Activated CD8-positive, alpha-beta memory T cell treated with anti-CD3 and anti-CD28 coated beads, Interleukin-2, amount 50 U/mL, for 1 hour (primary cell): ENCODE data around the gene ST6GALNAC1.
"Not testable (repeated sequence)": the region's sequence is repeated elsewhere in the genome, so short reads cannot be mapped to it uniquely, and the experiment has no call there.

ENCODE experiments used
- DNase-seq: peaks from one replicate; pipeline ENCODE4 v3.0.0-alpha.2; 2020; ENCODE audit errors: extremely low read depth

ST6GALNAC1 gene

GRCh38 chr17:76612977-76613851, 30.3 kb downstream of the ST6GALNAC1 start:
- no peak for DNase-seq

- no peak for DNase-seq
Observed at GRCh38 chr17:76612465-76612864, 31.1 kb downstream of the ST6GALNAC1 start.

- DNase-seq = no peak
Observed at GRCh38 chr17:76611758-76612157, 31.8 kb downstream of the ST6GALNAC1 start.

- DNase-seq = not testable (repeated sequence)
Observed at GRCh38 chr17:76611080-76611749, 32.3 kb downstream of the ST6GALNAC1 start.

GRCh38 chr17:76606685-76607084, 36.9 kb downstream of the ST6GALNAC1 start:
- DNase-seq = not testable (repeated sequence)

- DNase-seq = no peak
Observed at GRCh38 chr17:76601065-76601464, 42.5 kb downstream of the ST6GALNAC1 start.

- DNase-seq = no peak
Observed at GRCh38 chr17:76599694-76600460, 43.7 kb downstream of the ST6GALNAC1 start.

- no peak for DNase-seq
Observed at GRCh38 chr17:76598004-76598439, 45.5 kb downstream of the ST6GALNAC1 start.

GRCh38 chr17:76597156-76598003, 46.2 kb downstream of the ST6GALNAC1 start:
- no peak for DNase-seq

- no peak for DNase-seq
Observed at GRCh38 chr17:76594690-76595089, 48.9 kb downstream of the ST6GALNAC1 start.

GRCh38 chr17:76593959-76594358, 49.6 kb downstream of the ST6GALNAC1 start:
- DNase-seq = no peak

GRCh38 chr17:76593384-76593826, 50.2 kb downstream of the ST6GALNAC1 start:
- DNase-seq = no peak

- no peak for DNase-seq
Observed at GRCh38 chr17:76588182-76588581, 55.4 kb downstream of the ST6GALNAC1 start.

- DNase-seq = no peak
Observed at GRCh38 chr17:76586741-76587487, 56.6 kb downstream of the ST6GALNAC1 start.

- DNase-seq = no peak
Observed at GRCh38 chr17:76585649-76586593, 57.6 kb downstream of the ST6GALNAC1 start, which contains the start of gene ST6GALNAC2. Gene ST6GALNAC2 (minus strand): TSS chr17:76585860. CDS start chr17:76585808, 52 bp downstream.

GRCh38 chr17:76585033-76585648, 58.4 kb downstream of the ST6GALNAC1 start:
- no peak for DNase-seq

GRCh38 chr17:76584427-76585032, 59.0 kb downstream of the ST6GALNAC1 start:
- DNase-seq = no peak

- DNase-seq = no peak
Observed at GRCh38 chr17:76582660-76583059, 60.9 kb downstream of the ST6GALNAC1 start.
